Loucy (cell line): ENCODE measurements around the gene MRPL39.

Experiments
- H2AFZ ChIP-seq: fragments of 200-600 bp; sonication (generic); 2 replicates; pipeline ENCODE4 v1.6.0; 2016; ENCODE audit warnings: antibody characterized with exemption, mild to moderate bottlenecking, low read length, moderate library complexity
- H3F3A ChIP-seq: fragments of 200-600 bp; 2 replicates; pipeline ENCODE4 v1.6.0; 2016; ENCODE audit warnings: antibody characterized with exemption, low read depth, mild to moderate bottlenecking
- H3K27me3 ChIP-seq: fragments of 200-600 bp; sonication (generic); 2 replicates; pipeline ENCODE4 v1.6.1; 2014; ENCODE audit warnings: low read length, mild to moderate bottlenecking; ENCODE audit not compliant: insufficient read depth, poor library complexity, severe bottlenecking
- H3K36me3 ChIP-seq: fragments of 200-600 bp; sonication (generic); 2 replicates; pipeline ENCODE4 v1.6.1; 2016; ENCODE audit warnings: low read length; ENCODE audit not compliant: insufficient read depth
- H3K4me1 ChIP-seq: fragments of 200-600 bp; sonication (generic); 2 replicates; pipeline ENCODE4 v1.5.1; 2014; ENCODE audit warnings: low read length, mild to moderate bottlenecking; ENCODE audit not compliant: insufficient read depth, poor library complexity, severe bottlenecking
- H3K4me2 ChIP-seq: fragments of 200-600 bp; sonication (generic); 2 replicates; pipeline ENCODE4 v1.6.0; 2014; ENCODE audit warnings: antibody characterized with exemption, low read length, low read depth, mild to moderate bottlenecking; ENCODE audit not compliant: poor library complexity, severe bottlenecking
- H3K4me3 ChIP-seq: fragments of 200-600 bp; sonication (generic); 2 replicates; pipeline ENCODE4 v1.5.1; 2014; ENCODE audit warnings: low read length, mild to moderate bottlenecking, mixed read lengths; ENCODE audit not compliant: poor library complexity, severe bottlenecking
- H3K79me2 ChIP-seq: fragments of 200-600 bp; sonication (generic); 2 replicates; pipeline ENCODE4 v1.6.1; 2014; ENCODE audit warnings: low read length; ENCODE audit not compliant: insufficient read depth
- H3K9ac ChIP-seq: fragments of 200-600 bp; sonication (generic); 2 replicates; pipeline ENCODE4 v1.6.0; 2014; ENCODE audit warnings: mild to moderate bottlenecking, low read depth, low read length, moderate library complexity; ENCODE audit not compliant: poor library complexity, severe bottlenecking
- H3K9me2 ChIP-seq: fragments of 200-600 bp; sonication (generic); replicated peaks from 2 replicates; pipeline ENCODE4 v1.6.1; 2016; ENCODE audit warnings: low read depth, low read length, mixed read lengths
- H3K9me3 ChIP-seq: fragments of 200-600 bp; sonication (generic); 2 replicates; pipeline ENCODE4 v1.6.1; 2014; ENCODE audit warnings: mild to moderate bottlenecking, antibody characterized with exemption, low read length, low read depth; ENCODE audit not compliant: insufficient read depth
- H4K20me1 ChIP-seq: fragments of 200-600 bp; sonication (generic); 2 replicates; pipeline ENCODE4 v1.6.0; 2014; ENCODE audit warnings: antibody characterized with exemption, low read length, mild to moderate bottlenecking; ENCODE audit not compliant: insufficient read depth, poor library complexity, severe bottlenecking
- CTCF ChIP-seq: fragments of 200-600 bp; sonication (generic); conservative IDR thresholded peaks from 2 replicates; pipeline ENCODE4 v1.5.1; 2014; ENCODE audit warnings: mild to moderate bottlenecking, antibody characterized with exemption, low read length
- EZH2phosphoT487 ChIP-seq: fragments of 200-600 bp; IDR thresholded peaks from 2 replicates; pipeline ENCODE4 v1.6.1; 2018; ENCODE audit warnings: antibody characterized with exemption, mild to moderate bottlenecking, moderate library complexity, borderline replicate concordance

Gene MRPL39

GRCh38 chr21:25640943-25641292 is 33.6 kb upstream of the MRPL39 start:
- H3K9me3 ChIP-seq: no peaks in the 10 kb centered on the region
- no peaks in the 10 kb centered on the region for H3K36me3 ChIP-seq
- H2AFZ ChIP-seq: no peak overlapping the region
- no peaks in the 10 kb centered on the region for H4K20me1 ChIP-seq
- no peak overlapping the region for H3K9ac ChIP-seq
- no peak overlapping the region for H3K4me3 ChIP-seq
- H3F3A ChIP-seq: no peaks in the 10 kb centered on the region
- H3K4me1 ChIP-seq: no peaks in the 10 kb centered on the region
- no peak overlapping the region for H3K4me2 ChIP-seq
- no peaks in the 10 kb centered on the region for H3K79me2 ChIP-seq
- H3K9me2 ChIP-seq: no peaks in the 10 kb centered on the region
- TF ChIP-seq EZH2phosphoT487: no peak
- TF ChIP-seq CTCF: no peak
- no peaks in the 10 kb centered on the region for H3K27me3 ChIP-seq

- no peaks in the 10 kb centered on the region for H3K9me2 ChIP-seq
- H3K9me3 ChIP-seq: no peaks in the 10 kb centered on the region
- no peak overlapping the region for H3K9ac ChIP-seq
- H3K4me2 ChIP-seq: peak overlapping the region; percentile 65
- no peaks in the 10 kb centered on the region for H3K27me3 ChIP-seq
- H2AFZ ChIP-seq: peak overlapping the region; percentile 98
- peak overlapping the region; percentile 77 for H3K4me3 ChIP-seq
- H3K79me2 ChIP-seq: no peaks in the 10 kb centered on the region
- no peaks in the 10 kb centered on the region for H4K20me1 ChIP-seq
- H3K4me1 ChIP-seq: no peaks in the 10 kb centered on the region
- no peaks in the 10 kb centered on the region for H3F3A ChIP-seq
- H3K36me3 ChIP-seq: no peaks in the 10 kb centered on the region
- no peak for TF ChIP-seq CTCF
- no peak for TF ChIP-seq EZH2phosphoT487
Observed at GRCh38 chr21:25640202-25640942, 33.1 kb upstream of the MRPL39 start.

GRCh38 chr21:25639551-25640201 is 32.4 kb upstream of the MRPL39 start:
- TF ChIP-seq CTCF (peak; percentile 43), EZH2phosphoT487 (no peak)
- no peaks in the 10 kb centered on the region for H3F3A ChIP-seq
- H3K36me3 ChIP-seq: no peaks in the 10 kb centered on the region
- H3K4me2 ChIP-seq: peak overlapping the region; percentile 65
- no peaks in the 10 kb centered on the region for H3K79me2 ChIP-seq
- H2AFZ ChIP-seq: peak overlapping the region; percentile 98
- no peaks in the 10 kb centered on the region for H3K9me2 ChIP-seq
- H3K9ac ChIP-seq: peak overlapping the region; percentile 51
- peak overlapping the region; percentile 77 for H3K4me3 ChIP-seq
- H3K4me1 ChIP-seq: no peaks in the 10 kb centered on the region
- H4K20me1 ChIP-seq: no peaks in the 10 kb centered on the region
- no peaks in the 10 kb centered on the region for H3K9me3 ChIP-seq
- no peaks in the 10 kb centered on the region for H3K27me3 ChIP-seq
